ENCODE data around the gene PRAMEF9. TPM values are rescaled to one million over a fixed set of nuclear protein-coding genes. Genes with fewer than 3 reads are reported as not detected.
"Not testable (repeated sequence)": the region's sequence is repeated elsewhere in the genome, so short reads cannot be mapped to it uniquely, and the experiment has no call there.

The PRAMEF9 gene
- total RNA-seq, 6 experiments from 2014 or later: not detected

GRCh38 chr1:13224480-13225060 lies 52.9 kb downstream of the PRAMEF9 start:
- H3K36me3 ChIP-seq: no peaks in the 10 kb centered on the region
- WGBS (ENCODE audit: insufficient coverage, low coverage, low lambda C conversion rate, missing lambda C conversion rate): 75% methylated on average over 5 of the region's 5 CpGs
- no peak overlapping the region for H3K27ac ChIP-seq
- DNase-seq: peak in 2 of 3 donors; percentile 8 to 33
- TF ChIP-seq, protein P1, sequence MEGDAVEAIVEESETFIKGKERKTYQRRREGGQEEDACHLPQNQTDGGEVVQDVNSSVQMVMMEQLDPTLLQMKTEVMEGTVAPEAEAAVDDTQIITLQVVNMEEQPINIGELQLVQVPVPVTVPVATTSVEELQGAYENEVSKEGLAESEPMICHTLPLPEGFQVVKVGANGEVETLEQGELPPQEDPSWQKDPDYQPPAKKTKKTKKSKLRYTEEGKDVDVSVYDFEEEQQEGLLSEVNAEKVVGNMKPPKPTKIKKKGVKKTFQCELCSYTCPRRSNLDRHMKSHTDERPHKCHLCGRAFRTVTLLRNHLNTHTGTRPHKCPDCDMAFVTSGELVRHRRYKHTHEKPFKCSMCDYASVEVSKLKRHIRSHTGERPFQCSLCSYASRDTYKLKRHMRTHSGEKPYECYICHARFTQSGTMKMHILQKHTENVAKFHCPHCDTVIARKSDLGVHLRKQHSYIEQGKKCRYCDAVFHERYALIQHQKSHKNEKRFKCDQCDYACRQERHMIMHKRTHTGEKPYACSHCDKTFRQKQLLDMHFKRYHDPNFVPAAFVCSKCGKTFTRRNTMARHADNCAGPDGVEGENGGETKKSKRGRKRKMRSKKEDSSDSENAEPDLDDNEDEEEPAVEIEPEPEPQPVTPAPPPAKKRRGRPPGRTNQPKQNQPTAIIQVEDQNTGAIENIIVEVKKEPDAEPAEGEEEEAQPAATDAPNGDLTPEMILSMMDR (IDR thresholded peaks at IDR 0.05): no peak
- no peak for TF ChIP-seq POLR2A (IDR thresholded peaks at IDR 0.05)
- intact Hi-C loops (cut with DNase I): no loop called here
- H3K4me1 ChIP-seq: no peaks in the 10 kb centered on the region
- ATAC-seq: peak in 1 of 4 donors; percentile 22
- H3K4me3 ChIP-seq: no peak overlapping the region
- no peaks in the 10 kb centered on the region for H3K27me3 ChIP-seq
- no peaks in the 10 kb centered on the region for H3K9me3 ChIP-seq

GRCh38 chr1:13225675-13226204 lies 54.1 kb downstream of the PRAMEF9 start, which contains the start of gene PRAMEF18:
Gene PRAMEF18 (minus strand): TSS chr1:13226154. CDS start chr1:13226106, 48 bp downstream.
- DNase-seq: peak in 2 of 3 donors; percentile 31 to 44
- WGBS (ENCODE audit: insufficient coverage, low coverage, low lambda C conversion rate, missing lambda C conversion rate): 53% methylated on average over 7 of the region's 9 CpGs

GRCh38 chr1:13227271-13228055 lies 55.8 kb downstream of the PRAMEF9 start:
- H3K4me3 ChIP-seq; H3K27ac ChIP-seq; intact Hi-C loops (cut with DNase I); H3K36me3 ChIP-seq; ATAC-seq; H3K27me3 ChIP-seq; H3K4me1 ChIP-seq; H3K9me3 ChIP-seq: not testable (repeated sequence)
- 76% methylated on average over 8 of the region's 8 CpGs for WGBS (ENCODE audit: insufficient coverage, low coverage, low lambda C conversion rate, missing lambda C conversion rate)
- DNase-seq: peak in 2 of 3 donors; percentile 15 to 22

More at GRCh38 chr1:13225675-13226204, 54.1 kb downstream of the PRAMEF9 start, which contains the start of gene PRAMEF18:
- H3K27me3 ChIP-seq; H3K27ac ChIP-seq; H3K9me3 ChIP-seq; intact Hi-C loops (cut with DNase I); H3K36me3 ChIP-seq; H3K4me1 ChIP-seq; H3K4me3 ChIP-seq: not testable (repeated sequence)
- ATAC-seq: peak in 2 of 4 donors; percentile 17 to 35

- peak in 2 of 3 donors; percentile 58 for DNase-seq
- Histone ChIP-seq H3K36me3 (no peaks in the 10 kb centered on the region), H3K4me1 (no peaks in the 10 kb centered on the region), H3K27ac (no peak overlapping the region), H3K4me3 (no peak overlapping the region), H3K27me3 (no peaks in the 10 kb centered on the region), H3K9me3 (no peaks in the 10 kb centered on the region)
- ATAC-seq: peak; percentile 60 to 72 (median 67)
- intact Hi-C loops (cut with DNase I): no loop called here
- TF ChIP-seq, protein P1 (IDR thresholded peaks at IDR 0.05): peak; percentile 25 to 77 (median 66)
- no peak for TF ChIP-seq POLR2A (IDR thresholded peaks at IDR 0.05)
- 67% methylated on average over 6 of the region's 7 CpGs for WGBS (ENCODE audit: insufficient coverage, low coverage, low lambda C conversion rate, missing lambda C conversion rate)
These were observed 56.7 kb downstream of the PRAMEF9 start for GRCh38 chr1:13228343-13228781.

Other genes with a start within 250 kb of the PRAMEF9 start
- gene PRAMEF6, start 224.3 kb upstream of the PRAMEF9 start, total RNA-seq: not detected
- not detected for gene PRAMEF27, start 115.3 kb upstream of the PRAMEF9 start, total RNA-seq
- not detected for gene HNRNPCL3, start 111.1 kb upstream of the PRAMEF9 start, total RNA-seq
- gene PRAMEF25, start 101.1 kb upstream of the PRAMEF9 start, total RNA-seq: not detected
- not detected for gene HNRNPCL2, start 55.0 kb upstream of the PRAMEF9 start, total RNA-seq
- not detected for gene PRAMEF26, start 15.8 kb upstream of the PRAMEF9 start, total RNA-seq
- not detected for gene HNRNPCL4, start 6.2 kb upstream of the PRAMEF9 start, total RNA-seq
- gene PRAMEF13, start 29.6 kb downstream of the PRAMEF9 start, total RNA-seq: not detected
- gene PRAMEF18, start 54.3 kb downstream of the PRAMEF9 start, total RNA-seq: not detected
- not detected for gene PRAMEF5, start 82.3 kb downstream of the PRAMEF9 start, total RNA-seq
- gene PRAMEF8, start 113.3 kb downstream of the PRAMEF9 start, total RNA-seq: under 1 TPM in 1 of 6 experiments, not detected in 5; 0.49 TPM
- 1 to 10 TPM in 2 of 6 experiments, under 1 TPM in 2, not detected in 2; 0.13 to 6.0 (median 1.8) TPM for gene PRAMEF33, start 131.7 kb downstream of the PRAMEF9 start, total RNA-seq
- not detected for gene PRAMEF15, start 143.7 kb downstream of the PRAMEF9 start, total RNA-seq
- gene PRAMEF14, start 175.3 kb downstream of the PRAMEF9 start, total RNA-seq: not detected
- not detected for gene PRAMEF19, start 200.1 kb downstream of the PRAMEF9 start, total RNA-seq
- gene PRAMEF17, start 217.8 kb downstream of the PRAMEF9 start, total RNA-seq: not detected
- not detected for gene PRAMEF20, start 238.6 kb downstream of the PRAMEF9 start, total RNA-seq

Measured in right lobe of liver (tissue), 6 donors.